Activated naive CD4-positive, alpha-beta T cell treated with anti-CD3 and anti-CD28 coated beads, Interleukin-2, amount 50 U/mL, for 72 hours (primary cell): ENCODE data around the gene MEGF6. TPM values are rescaled to one million over a fixed set of nuclear protein-coding genes. Genes with fewer than 3 reads are reported as not detected.

Experiments used
- ATAC-seq, 2 donors: fragments of 150-1000 bp; cut with Tn5 transposase; 2 replicates each; pipeline ENCODE4 v1.10.0; 2021; ENCODE audit warnings: mild to moderate bottlenecking in 2 of 2, moderate library complexity in 2 of 2
- DNase-seq, 2 donors: peaks; one replicate each; pipeline ENCODE4 v3.0.0; 2021 to 2022; ENCODE audit warnings: low spot score in 2 of 2
- H3K27ac Mint-ChIP-seq, 2 donors: one replicate each; pipeline ENCODE4 v1.8.0; 2022; ENCODE audit warnings: mild to moderate bottlenecking in 2 of 2, mixed read lengths in 2 of 2
- H3K36me3 Mint-ChIP-seq, 2 donors: one replicate each; pipeline ENCODE4 v1.8.0; 2022; ENCODE audit warnings: mixed read lengths in 2 of 2
- H3K9me3 Mint-ChIP-seq, 2 donors: one replicate each; pipeline ENCODE4 v1.8.0; 2022; ENCODE audit warnings: mixed read lengths in 2 of 2
- total RNA-seq, 2 donors: library from RNA; stranded (reverse); gene quantifications; one replicate each; pipeline ENCODE4 v1.2.3, GENCODE V29; 2022

The MEGF6 gene
- total RNA-seq, 2 donors from 2014 or later = 4.6 to 7.6 TPM

DNA sequence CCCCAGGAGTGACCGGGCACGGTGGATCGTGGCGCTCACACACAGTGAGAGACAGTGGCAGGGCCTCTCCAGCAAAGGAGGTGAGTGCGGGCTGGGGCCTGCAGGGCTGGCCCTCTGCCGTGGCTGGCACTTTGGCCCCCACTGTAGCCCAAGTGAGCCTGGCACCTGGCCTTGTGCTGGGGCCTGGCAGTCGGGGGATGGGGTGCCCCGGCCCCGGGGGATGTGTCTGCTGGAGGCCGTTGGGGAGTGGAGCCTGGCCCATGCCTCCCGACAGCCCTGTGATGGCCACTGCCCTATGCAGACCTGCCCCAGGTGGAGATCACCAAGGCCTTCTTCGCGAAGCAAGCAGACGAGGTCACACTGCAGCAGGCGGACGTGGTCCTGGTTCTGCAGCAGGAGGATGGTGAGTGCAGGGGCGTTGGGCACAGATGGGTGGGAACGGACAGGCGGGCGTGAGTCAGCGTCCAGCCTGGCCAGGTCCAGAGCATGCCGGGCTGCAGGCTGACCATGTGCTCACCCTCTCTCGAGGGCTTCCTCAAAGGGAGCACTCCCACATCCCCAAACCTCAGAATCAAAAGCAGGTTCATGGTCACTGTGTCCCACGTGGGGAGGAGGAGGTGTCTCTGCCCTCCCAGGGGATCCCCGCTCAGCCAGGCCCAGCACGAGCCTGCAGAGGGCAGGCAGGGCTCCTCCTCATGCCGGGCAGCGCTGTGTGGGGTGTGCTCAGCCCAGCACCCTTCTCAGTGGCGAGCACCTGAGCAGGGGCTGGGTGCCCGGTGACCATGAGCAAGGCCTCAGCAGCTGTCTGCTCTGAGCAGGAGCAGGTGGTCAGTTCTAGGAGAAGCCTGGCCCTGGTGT lies 131.6 kb downstream of the MEGF6 start:
- Mint-ChIP-seq H3K27ac (no peak overlapping the region), H3K36me3 (no peaks in the 10 kb centered on the region), H3K9me3 (no peaks in the 10 kb centered on the region)
- DNase-seq (no peak), ATAC-seq (no peak)

DNA sequence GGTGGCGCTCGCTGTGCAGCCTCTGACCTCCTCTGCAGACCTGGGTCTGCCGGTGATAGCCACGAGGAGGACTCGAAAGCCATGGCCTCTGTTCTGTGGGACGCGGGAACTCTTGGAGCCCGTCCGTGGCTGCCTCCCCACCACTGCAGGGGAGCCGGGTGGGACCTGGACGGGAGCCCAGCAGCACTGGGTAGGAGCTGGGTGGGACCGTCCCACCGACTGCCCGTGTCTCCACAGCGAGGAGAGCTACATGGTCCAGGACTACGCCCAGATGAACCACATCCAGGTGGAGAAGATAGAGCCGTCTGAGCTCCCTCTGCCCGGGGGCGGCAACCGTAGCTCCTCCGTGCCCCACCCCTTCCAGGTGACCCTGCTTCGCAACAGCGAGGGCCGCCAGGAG lies 133.1 kb downstream of the MEGF6 start:
- no peaks in the 10 kb centered on the region for H3K9me3 Mint-ChIP-seq

DNA sequence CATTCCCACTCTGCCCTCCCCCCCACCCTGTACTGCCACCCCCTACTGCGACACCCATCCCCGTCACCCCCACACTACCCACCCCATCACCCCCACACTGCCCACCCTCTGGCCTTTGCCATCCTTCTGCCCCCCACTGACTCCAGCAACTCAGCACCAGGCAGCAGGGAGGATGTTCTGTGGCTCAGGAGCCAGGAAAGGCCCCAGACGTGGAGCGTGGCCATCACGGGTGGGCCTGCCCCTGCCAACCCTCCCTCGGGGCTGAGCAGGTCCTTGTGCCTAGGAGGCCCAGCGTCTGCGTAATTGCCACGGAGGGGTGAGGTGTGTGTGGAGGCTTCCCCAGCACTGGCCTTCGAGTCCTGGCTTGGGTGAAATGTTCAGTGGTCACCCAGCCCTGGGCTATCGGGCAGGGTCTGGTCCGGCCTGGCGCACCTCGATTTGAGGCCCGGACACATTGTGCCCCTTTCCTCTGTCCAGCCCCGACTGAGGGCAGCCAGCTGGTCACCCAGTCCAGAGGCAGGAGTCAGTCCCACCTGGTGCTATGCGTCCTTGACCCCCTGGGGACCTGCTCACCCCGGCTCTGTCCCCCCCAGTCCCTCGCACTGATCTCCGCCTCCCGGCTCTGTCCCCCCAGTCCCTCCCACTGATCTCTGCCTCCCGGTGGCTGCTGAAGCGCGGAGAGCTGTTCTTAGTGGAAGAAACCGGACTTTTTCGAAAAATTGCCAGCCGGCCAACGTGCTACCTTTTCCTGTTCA lies 133.9 kb downstream of the MEGF6 start:
- no peak overlapping the region for H3K27ac Mint-ChIP-seq
- DNase-seq (no peak), ATAC-seq (no peak)
- H3K9me3 Mint-ChIP-seq = no peaks in the 10 kb centered on the region
- H3K36me3 Mint-ChIP-seq = no peaks in the 10 kb centered on the region

More for the DNA sequence above, 133.1 kb downstream of the MEGF6 start:
- ATAC-seq = no peak
- Mint-ChIP-seq H3K27ac (no peak overlapping the region), H3K36me3 (no peaks in the 10 kb centered on the region)
- no peak for DNase-seq

DNA sequence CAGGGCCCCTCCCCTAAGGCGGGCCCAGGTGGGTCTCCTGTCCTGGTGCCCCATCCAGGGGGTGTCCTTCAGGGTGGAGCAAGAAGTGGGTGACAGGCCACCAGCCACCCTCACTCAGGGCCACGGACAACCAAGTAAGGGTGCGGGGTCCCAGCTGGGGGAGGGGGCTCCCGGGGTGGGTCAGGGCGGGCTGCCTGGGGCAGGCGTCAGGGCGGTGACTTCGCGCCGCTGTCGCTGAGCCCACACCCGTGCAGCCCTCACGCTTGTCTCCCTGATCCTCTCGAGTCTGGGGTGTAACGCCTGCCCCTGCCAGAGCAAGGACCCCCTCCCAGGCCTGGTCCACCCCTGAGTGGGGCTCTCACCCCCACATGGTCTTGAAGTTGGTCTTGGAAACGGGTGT lies 134.6 kb downstream of the MEGF6 start:
- DNase-seq (no peak), ATAC-seq (no peak)
- no peaks in the 10 kb centered on the region for H3K9me3 Mint-ChIP-seq
- H3K36me3 Mint-ChIP-seq = no peaks in the 10 kb centered on the region
- no peak overlapping the region for H3K27ac Mint-ChIP-seq

DNA sequence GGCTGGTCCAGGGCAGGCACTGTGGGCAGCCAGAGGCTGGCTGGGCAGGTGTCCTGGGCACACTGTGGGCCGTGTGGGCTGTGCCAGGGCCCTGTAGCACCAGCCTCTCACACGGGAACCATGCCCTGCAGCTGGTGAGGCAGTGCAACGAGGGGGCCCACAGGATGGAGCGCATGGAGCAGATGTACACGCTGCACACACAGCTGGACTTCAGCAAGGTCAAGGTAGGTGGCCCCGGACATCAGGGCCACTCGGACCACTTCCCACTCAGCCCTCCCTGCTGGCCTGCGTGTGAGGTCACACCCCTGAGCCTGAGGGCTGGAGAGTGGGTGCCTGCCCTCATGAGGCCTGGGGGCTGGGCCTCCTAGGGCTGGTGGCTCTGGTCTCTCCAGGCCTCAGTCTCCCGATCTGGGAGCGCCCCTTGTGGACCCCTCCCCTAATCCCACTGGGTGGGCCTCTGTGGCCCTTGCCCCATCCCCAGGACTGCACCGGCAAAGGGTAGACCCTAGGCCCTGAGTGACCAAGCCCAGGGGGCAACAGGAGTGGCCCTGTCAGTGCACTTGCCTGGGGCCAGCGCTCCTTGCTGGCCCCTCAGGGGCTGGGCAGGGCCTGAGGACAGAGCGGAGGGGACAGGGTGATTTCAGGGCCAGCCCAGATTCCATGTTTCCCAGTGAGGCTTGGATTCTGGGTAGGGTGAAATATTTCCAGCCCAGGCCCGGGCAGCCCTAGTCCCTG lies 135.3 kb downstream of the MEGF6 start:
- Mint-ChIP-seq H3K36me3 (no peaks in the 10 kb centered on the region), H3K9me3 (no peaks in the 10 kb centered on the region), H3K27ac (no peak overlapping the region)
- DNase-seq = no peak
- peak in 1 of 2 donors; percentile 21 for ATAC-seq

DNA sequence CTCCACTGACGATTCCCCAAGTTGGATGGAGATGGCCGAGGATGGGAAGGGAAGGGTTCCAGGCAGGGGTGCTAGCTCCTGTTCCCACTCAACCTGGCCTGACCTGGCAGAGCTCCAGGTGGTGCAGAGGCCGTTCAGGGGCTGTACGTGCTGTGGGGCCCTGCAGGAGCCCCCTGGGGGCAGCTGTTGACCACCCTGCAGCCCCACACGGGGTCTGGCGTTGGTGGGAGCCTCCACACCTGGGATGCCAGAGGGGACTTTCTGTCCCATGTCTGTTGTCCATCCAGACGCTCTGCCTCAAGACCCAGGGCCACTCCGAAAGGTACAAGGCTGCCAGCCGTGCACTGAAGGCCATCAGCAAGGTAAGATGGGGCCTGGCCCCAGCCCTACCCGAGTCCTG lies 136.9 kb downstream of the MEGF6 start:
- no peak overlapping the region for H3K27ac Mint-ChIP-seq
- ATAC-seq (no peak), DNase-seq (no peak)
- no peaks in the 10 kb centered on the region for H3K36me3 Mint-ChIP-seq
- no peaks in the 10 kb centered on the region for H3K9me3 Mint-ChIP-seq

DNA sequence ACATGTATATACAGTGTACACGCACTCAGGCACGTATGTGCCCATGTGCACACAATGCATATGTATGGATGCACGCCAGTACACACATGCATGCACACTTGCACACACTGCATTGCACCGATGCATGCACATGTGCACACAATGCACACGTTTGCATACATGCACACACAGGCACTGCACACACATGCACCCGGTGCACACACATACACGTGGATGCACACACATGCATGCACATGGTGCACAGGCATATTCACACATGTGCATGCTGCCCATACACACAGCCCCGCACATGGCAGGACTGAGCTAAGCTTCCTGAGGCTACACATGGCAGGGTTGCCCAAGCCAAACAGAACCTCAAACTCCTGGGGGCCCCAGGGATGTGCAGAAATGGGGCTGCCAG lies 137.3 kb downstream of the MEGF6 start:
- Mint-ChIP-seq H3K27ac (no peak overlapping the region), H3K36me3 (no peaks in the 10 kb centered on the region), H3K9me3 (no peaks in the 10 kb centered on the region)
- no peak for DNase-seq
- no peak for ATAC-seq

GRCh38 chr1:3473381-3473844 lies 137.9 kb downstream of the MEGF6 start:
- no peak for DNase-seq
- Mint-ChIP-seq H3K36me3 (no peaks in the 10 kb centered on the region), H3K9me3 (no peaks in the 10 kb centered on the region), H3K27ac (no peak overlapping the region)
- ATAC-seq = no peak

DNA sequence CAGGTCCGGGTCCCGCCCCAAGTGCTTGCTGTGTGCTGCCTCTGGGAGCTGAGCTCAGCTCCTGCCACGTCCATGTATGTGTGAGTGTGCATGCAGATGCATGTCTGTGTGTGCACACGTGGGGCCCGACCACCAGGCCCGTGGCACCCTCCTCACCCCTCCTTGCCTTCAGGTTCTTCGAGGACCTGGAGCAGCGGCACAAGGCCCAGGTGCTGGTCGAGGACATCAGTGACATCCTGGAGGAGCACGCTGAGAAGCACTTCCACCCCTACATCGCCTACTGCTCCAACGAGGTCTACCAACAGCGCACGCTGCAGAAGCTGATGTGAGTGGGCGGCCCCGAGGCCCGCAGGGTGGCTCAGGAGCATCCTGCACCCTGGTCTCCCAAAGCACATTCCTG lies 138.4 kb downstream of the MEGF6 start:
- ATAC-seq (no peak), DNase-seq (no peak)
- Mint-ChIP-seq H3K27ac (no peak overlapping the region), H3K36me3 (no peaks in the 10 kb centered on the region), H3K9me3 (no peaks in the 10 kb centered on the region)

DNA sequence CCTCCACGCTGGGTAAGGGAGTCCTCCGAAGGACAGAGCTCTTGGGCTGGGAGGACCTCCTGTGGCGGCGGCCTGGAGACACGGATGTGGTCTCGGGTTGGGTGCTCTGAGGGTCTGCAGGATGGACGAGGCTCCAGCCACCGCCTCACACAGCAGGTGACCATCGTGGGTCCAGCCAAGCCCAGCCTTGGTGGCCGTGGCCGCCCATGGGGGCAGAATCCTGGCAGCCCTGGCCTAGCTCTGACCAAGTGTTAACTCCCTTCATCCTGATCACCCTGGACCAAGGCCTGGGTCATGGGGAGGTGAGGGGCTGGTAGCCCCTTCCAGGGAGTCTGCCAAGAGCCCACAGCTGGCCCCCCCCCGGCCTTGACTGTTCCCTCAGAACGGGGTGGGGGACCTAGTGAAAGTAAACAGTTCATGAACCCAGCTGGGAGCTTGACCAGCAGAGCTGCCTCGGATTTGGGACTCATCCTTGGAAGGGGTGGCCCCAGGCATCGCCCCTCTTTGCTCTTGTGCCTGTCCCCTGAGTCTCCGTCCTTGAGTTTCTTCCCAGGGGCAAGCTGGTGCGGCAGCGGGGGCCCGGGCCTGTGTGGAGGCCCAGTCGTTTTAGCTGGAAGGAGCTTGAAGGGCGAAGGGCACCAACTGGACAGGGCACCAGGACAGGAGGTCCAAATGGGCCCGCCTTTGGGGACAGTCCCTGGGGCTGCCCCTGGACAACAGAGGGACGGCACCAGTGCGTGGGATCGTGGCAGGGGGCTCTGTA lies 139.0 kb downstream of the MEGF6 start:
- no peak for DNase-seq
- Mint-ChIP-seq H3K9me3 (no peaks in the 10 kb centered on the region), H3K27ac (no peak overlapping the region), H3K36me3 (no peaks in the 10 kb centered on the region)
- no peak for ATAC-seq

GRCh38 chr1:3471356-3472087 lies 139.8 kb downstream of the MEGF6 start:
- no peaks in the 10 kb centered on the region for H3K9me3 Mint-ChIP-seq
- H3K27ac Mint-ChIP-seq = no peak overlapping the region
- H3K36me3 Mint-ChIP-seq = no peaks in the 10 kb centered on the region
- DNase-seq = no peak
- ATAC-seq = no peak

DNA sequence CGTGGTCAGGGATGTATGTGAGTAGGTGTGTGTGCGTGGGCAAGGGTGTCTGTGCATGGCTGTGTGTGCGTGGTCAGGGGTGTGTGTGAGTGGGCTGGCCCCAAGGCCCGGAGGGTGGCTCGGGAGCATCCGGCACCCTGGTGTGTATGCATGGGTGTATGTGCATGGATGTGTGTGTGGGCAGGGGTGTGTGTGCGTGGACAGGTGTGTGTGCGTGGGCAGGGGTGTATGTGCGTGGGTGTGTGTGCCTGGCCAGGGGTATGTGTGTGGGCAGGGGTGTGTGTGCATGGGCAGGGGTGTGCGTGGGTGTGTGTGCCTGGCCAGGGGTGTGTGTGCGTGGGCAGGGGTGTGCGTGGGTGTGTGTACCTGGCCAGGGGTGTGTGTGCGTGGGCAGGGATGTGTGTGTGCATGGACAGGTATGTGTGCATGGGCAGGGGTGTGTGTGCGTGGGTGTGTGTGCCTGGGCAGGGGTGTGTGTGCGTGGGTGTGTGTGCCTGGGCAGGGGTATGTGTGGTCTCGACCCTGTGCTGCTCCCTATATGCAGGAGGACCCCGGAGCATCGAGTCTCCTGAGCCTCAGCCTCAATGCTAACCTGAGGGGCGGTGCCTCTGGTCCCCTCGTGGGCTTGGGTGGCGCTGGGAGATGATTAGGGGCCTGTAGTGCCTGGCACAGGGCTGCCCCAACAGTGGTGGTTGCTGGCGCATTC lies 140.5 kb downstream of the MEGF6 start:
- no peak for ATAC-seq
- DNase-seq = no peak
- Mint-ChIP-seq H3K27ac (no peak overlapping the region), H3K9me3 (no peaks in the 10 kb centered on the region), H3K36me3 (no peaks in the 10 kb centered on the region)

- no peak for ATAC-seq
- DNase-seq = no peak
- H3K27ac Mint-ChIP-seq = no peak overlapping the region
- no peaks in the 10 kb centered on the region for H3K9me3 Mint-ChIP-seq
- H3K36me3 Mint-ChIP-seq = no peaks in the 10 kb centered on the region
These were observed 141.3 kb downstream of the MEGF6 start for GRCh38 chr1:3469849-3470649.

GRCh38 chr1:3469104-3469848 lies 142.0 kb downstream of the MEGF6 start:
- no peaks in the 10 kb centered on the region for H3K9me3 Mint-ChIP-seq
- no peak for DNase-seq
- no peak for ATAC-seq
- H3K36me3 Mint-ChIP-seq = no peaks in the 10 kb centered on the region
- no peak overlapping the region for H3K27ac Mint-ChIP-seq
